Endothelial cell of umbilical vein (primary cell): ENCODE data around the gene VEPH1. TPM values are rescaled to one million over a fixed set of nuclear protein-coding genes. Genes with fewer than 3 reads are reported as not detected.

Source experiments
- BruUV-seq: library from RNA; stranded (reverse); fragments of 400-500 nt; replicated peaks from 2 replicates; lab custom pipeline; 2021; lab: Mats Ljungman, UMichigan
- CTCF ChIA-PET: fragments of 300-600, 350-600 bp; sonication (Branson Sonifier 250); formaldehyde crosslinking; loops from one replicate; lab custom pipeline; 2021; ENCODE audit warnings: antibody characterized with exemption, inconsistent platforms; lab: Charles Lee
- POLR2A ChIA-PET: fragments of 300-600, 350-600 bp; sonication (Branson Sonifier 250); formaldehyde crosslinking; loops from one replicate; lab custom pipeline; 2021; ENCODE audit warnings: antibody characterized with exemption, inconsistent platforms; lab: Charles Lee
- DNase-seq: peaks from one replicate; pipeline ENCODE4 v3.0.0-alpha.2; 2011; ENCODE audit warnings: low read depth, low spot score
- FAIRE-seq: peaks from 2 replicates; lab custom pipeline; 2011; peaks lifted over from hg19 to GRCh38; lab: Jason Lieb, UNC
- H2AFZ ChIP-seq: 2 replicates; pipeline ENCODE4 v1.6.0; 2012; ENCODE audit warnings: low read depth, low read length, control low read depth, inconsistent platforms
- H3K27ac ChIP-seq: 2 replicates; pipeline ENCODE4 v1.5.1; 2011; ENCODE audit warnings: low read depth, mild to moderate bottlenecking, control low read depth, low read length, moderate library complexity; ENCODE audit not compliant: insufficient read depth
- H3K27me3 ChIP-seq, 2 experiments: 2 replicates each; pipeline versions ENCODE4 v1.6.0 to v1.6.1; 2011; ENCODE audit warnings: low read length in 2 of 2, mixed read lengths in 1 of 2; ENCODE audit not compliant: control insufficient read depth in 2 of 2, insufficient read depth in 2 of 2
- H3K36me3 ChIP-seq, 2 experiments: 2 replicates in 1 of 2; 3 replicates in 1 of 2; pipeline ENCODE4 v1.5.1; 2011; ENCODE audit warnings: low read length in 2 of 2, mild to moderate bottlenecking in 1 of 2, moderate library complexity in 1 of 2; ENCODE audit not compliant: control insufficient read depth in 2 of 2, insufficient read depth in 2 of 2; ENCODE audit errors: extremely low read depth in 1 of 2
- H3K4me1 ChIP-seq: 3 replicates; pipeline ENCODE4 v1.5.1; 2011; ENCODE audit warnings: mild to moderate bottlenecking, low read length; ENCODE audit not compliant: control insufficient read depth, insufficient read depth; ENCODE audit errors: extremely low read depth
- H3K4me2 ChIP-seq: 2 replicates; pipeline ENCODE4 v1.6.1; 2011; ENCODE audit warnings: low read length, control low read depth, mixed read lengths; ENCODE audit not compliant: insufficient read depth
- H3K4me3 ChIP-seq, 3 experiments: fragments of 200-600 bp in 1 of 3; sonication (generic), shearing (Covaris generic) in 1 of 3; replicated peaks in 1 of 3; 2 replicates each; pipeline ENCODE4 v1.5.1; 2011 to 2016; ENCODE audit warnings: control low read depth in 3 of 3, low read length in 3 of 3, mild to moderate bottlenecking in 2 of 3, inconsistent platforms in 1 of 3, low read depth in 1 of 3, moderate library complexity in 1 of 3; ENCODE audit not compliant: insufficient read depth in 1 of 3
- H3K79me2 ChIP-seq: 2 replicates; pipeline ENCODE4 v1.6.0; 2012; ENCODE audit warnings: low read length, inconsistent platforms; ENCODE audit not compliant: control insufficient read depth, insufficient read depth
- H3K9ac ChIP-seq: replicated peaks from 2 replicates; pipeline ENCODE3; 2011; ENCODE audit warnings: low read length, control low read depth; ENCODE audit not compliant: insufficient read depth; ENCODE audit errors: extremely low read depth
- H3K9me1 ChIP-seq: replicated peaks from 3 replicates; pipeline ENCODE4 v1.6.0; 2011; ENCODE audit warnings: mild to moderate bottlenecking, low read length; ENCODE audit not compliant: control insufficient read depth, insufficient read depth; ENCODE audit errors: extremely low read depth
- H3K9me3 ChIP-seq: replicated peaks from 2 replicates; pipeline ENCODE4 v1.5.1; 2012; ENCODE audit warnings: low read length, inconsistent platforms; ENCODE audit not compliant: control insufficient read depth, insufficient read depth
- H4K20me1 ChIP-seq: replicated peaks from 2 replicates; pipeline ENCODE3; 2011; ENCODE audit warnings: mild to moderate bottlenecking, low read length; ENCODE audit not compliant: control insufficient read depth, insufficient read depth; ENCODE audit errors: extremely low read depth
- EZH2 ChIP-seq: IDR thresholded peaks from 2 replicates; pipeline ENCODE4 v1.6.1; 2012; ENCODE audit warnings: borderline replicate concordance, low read depth, mild to moderate bottlenecking, moderate library complexity, low read length, inconsistent platforms; ENCODE audit not compliant: severe bottlenecking
- FOS ChIP-seq: IDR thresholded peaks from 2 replicates; pipeline ENCODE4 v1.6.1; 2011; ENCODE audit warnings: mild to moderate bottlenecking, low read length, moderate library complexity, borderline replicate concordance; ENCODE audit not compliant: insufficient read depth
- GATA2 ChIP-seq: IDR thresholded peaks from 2 replicates; pipeline ENCODE4 v1.7.0; 2011; ENCODE audit warnings: low read depth, mild to moderate bottlenecking, moderate library complexity, mixed read lengths, low read length; ENCODE audit not compliant: insufficient read length, insufficient read depth
- JUN ChIP-seq: IDR thresholded peaks from 2 replicates; pipeline ENCODE4 v1.6.1; 2011; ENCODE audit warnings: borderline replicate concordance, low read depth; ENCODE audit not compliant: insufficient read length, insufficient read depth
- MYC ChIP-seq: IDR thresholded peaks from one replicate; pipeline ENCODE4 v1.6.1; 2011; ENCODE audit warnings: mild to moderate bottlenecking, low read depth, low read length
- POLR2A ChIP-seq: IDR thresholded peaks from 2 replicates; pipeline ENCODE4 v1.6.1; 2012; ENCODE audit warnings: low read depth, mild to moderate bottlenecking, control low read depth, low read length
- POLR2AphosphoS5 ChIP-seq: IDR thresholded peaks from 2 replicates; pipeline ENCODE4 v1.6.1; 2012; ENCODE audit warnings: low read depth, mild to moderate bottlenecking, control low read depth, low read length, moderate library complexity; ENCODE audit not compliant: insufficient read depth
- dilution Hi-C: fragments of 300-500 bp; cut with MboI; formaldehyde crosslinking; loops from one replicate; pipeline ENCODE4 v1.15.0; 2019; ENCODE audit warnings: low sequenced_read_pairs; ENCODE audit not compliant: extremely low pct_ligation_motif_present
- intact Hi-C: fragments of 100-400 bp; cut with micrococcal nuclease; formaldehyde crosslinking; loops from one replicate; pipeline ENCODE4 v1.10.0; 2022
- polyA plus RNA-seq, 4 experiments: library from polyadenylated mRNA; depleted of rRNA in 3 of 4; stranded (reverse) in 3 of 4; unstranded in 1 of 4; fragments of >200 nt; gene quantifications; 2 replicates each; pipeline versions ENCODE4 v1.2.1 to v1.2.3, GENCODE V29; 2011 to 2012; ENCODE audit warnings: missing spikeins in 1 of 4
- total RNA-seq: library from RNA; stranded (reverse); gene quantifications from 2 replicates; pipeline ENCODE4 v1.2.3, GENCODE V29; 2021
- TF ChIP-seq, protein P1 (sequence below), 2 donors: IDR thresholded peaks; 1 replicate in 1 of 2; 2 replicates in 1 of 2; pipeline ENCODE4 v1.5.1; 2011; ENCODE audit warnings: low read length in 2 of 2, mild to moderate bottlenecking in 2 of 2, moderate library complexity in 2 of 2, control low read depth in 1 of 2, inconsistent platforms in 1 of 2, low read depth in 1 of 2; ENCODE audit not compliant: insufficient read depth in 1 of 2; ENCODE audit errors: extremely low read depth in 1 of 2
- TF ChIP-seq, protein P2 (sequence below): IDR thresholded peaks from 2 replicates; pipeline ENCODE4 v1.6.1; 2011; ENCODE audit not compliant: insufficient read depth, insufficient read length

The VEPH1 gene
- total and polyA plus RNA-seq, 2 donors (not counting 3 experiments of a cell fraction or from before 2014, with no cell fraction given) = 42.9 to 136 TPM

DNA sequence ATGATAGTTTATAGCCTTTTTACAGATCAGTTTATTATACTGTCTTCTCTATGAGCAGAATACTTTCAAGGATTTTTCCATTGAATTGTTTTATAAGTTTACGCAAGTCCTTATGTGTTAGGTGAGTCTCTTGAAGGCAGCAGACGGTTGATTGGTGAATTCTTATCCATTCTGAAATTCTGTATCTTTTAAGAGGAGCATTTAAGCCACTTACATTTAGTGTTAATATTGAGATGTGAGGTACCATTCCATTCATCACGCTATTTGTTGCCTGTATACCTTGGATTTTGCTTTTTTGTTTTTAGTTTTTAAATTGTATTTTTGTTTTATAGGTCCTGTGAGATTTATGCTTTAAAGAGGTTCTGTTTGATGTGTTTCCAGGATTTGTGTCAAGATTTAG is 32.5 kb upstream of the VEPH1 start:
- FAIRE-seq = no peak
- ChIA-PET POLR2A (no interaction called here), CTCF (interaction anchor here (1.0 to 7.3 kb wide), 2 partner anchors 35 to 39 kb away, joined by 4 to 457 read pairs; no protein-coding TSS in a partner anchor)
- intact Hi-C loops (no loop called here), dilution Hi-C loops (no loop called here)
- peak overlapping the region; percentile 100 for H3K27ac ChIP-seq
- no peak for TF ChIP-seq GATA2
- TF ChIP-seq, protein P1, sequence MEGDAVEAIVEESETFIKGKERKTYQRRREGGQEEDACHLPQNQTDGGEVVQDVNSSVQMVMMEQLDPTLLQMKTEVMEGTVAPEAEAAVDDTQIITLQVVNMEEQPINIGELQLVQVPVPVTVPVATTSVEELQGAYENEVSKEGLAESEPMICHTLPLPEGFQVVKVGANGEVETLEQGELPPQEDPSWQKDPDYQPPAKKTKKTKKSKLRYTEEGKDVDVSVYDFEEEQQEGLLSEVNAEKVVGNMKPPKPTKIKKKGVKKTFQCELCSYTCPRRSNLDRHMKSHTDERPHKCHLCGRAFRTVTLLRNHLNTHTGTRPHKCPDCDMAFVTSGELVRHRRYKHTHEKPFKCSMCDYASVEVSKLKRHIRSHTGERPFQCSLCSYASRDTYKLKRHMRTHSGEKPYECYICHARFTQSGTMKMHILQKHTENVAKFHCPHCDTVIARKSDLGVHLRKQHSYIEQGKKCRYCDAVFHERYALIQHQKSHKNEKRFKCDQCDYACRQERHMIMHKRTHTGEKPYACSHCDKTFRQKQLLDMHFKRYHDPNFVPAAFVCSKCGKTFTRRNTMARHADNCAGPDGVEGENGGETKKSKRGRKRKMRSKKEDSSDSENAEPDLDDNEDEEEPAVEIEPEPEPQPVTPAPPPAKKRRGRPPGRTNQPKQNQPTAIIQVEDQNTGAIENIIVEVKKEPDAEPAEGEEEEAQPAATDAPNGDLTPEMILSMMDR (IDR thresholded peaks at IDR 0.05; ENCODE audit: extremely low read depth in 1 of 2, insufficient read depth in 1 of 2, low read depth in 1 of 2, low read length in 2 of 2) = no peak
- no peak for TF ChIP-seq MYC
- no peak for TF ChIP-seq FOS
- no peak for TF ChIP-seq EZH2
- no peak for TF ChIP-seq POLR2AphosphoS5
- TF ChIP-seq, protein P2, sequence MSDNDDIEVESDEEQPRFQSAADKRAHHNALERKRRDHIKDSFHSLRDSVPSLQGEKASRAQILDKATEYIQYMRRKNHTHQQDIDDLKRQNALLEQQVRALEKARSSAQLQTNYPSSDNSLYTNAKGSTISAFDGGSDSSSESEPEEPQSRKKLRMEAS = no peak
- no peak for TF ChIP-seq POLR2A
- no peak for TF ChIP-seq JUN
- no peak overlapping the region for H2AFZ ChIP-seq
- H3K9me3 ChIP-seq = no peaks in the 10 kb centered on the region
- H3K79me2 ChIP-seq = peaks cover 23% of the 10 kb centered on the region
- H3K9me1 ChIP-seq = no peaks in the 10 kb centered on the region
- no peaks in the 10 kb centered on the region for H3K27me3 ChIP-seq
- H3K36me3 ChIP-seq = no peaks in the 10 kb centered on the region
- H3K4me1 ChIP-seq = peaks cover 38% of the 10 kb centered on the region
- no TSS peak for BruUV-seq
- H3K9ac ChIP-seq = no peak overlapping the region
- H3K4me3 ChIP-seq = no peak overlapping the region
- H4K20me1 ChIP-seq = no peaks in the 10 kb centered on the region
- peak overlapping the region; percentile 53 for H3K4me2 ChIP-seq
- DNase-seq = no peak
